Astrocyte (in vitro differentiated cells and primary cell): ENCODE measurements around the gene MMP7.

Experiments used
- CTCF ChIP-seq: IDR thresholded peaks from 2 replicates; pipeline ENCODE4 v1.5.1; 2011; ENCODE audit warnings: low read depth, mild to moderate bottlenecking, inconsistent platforms, low read length, moderate library complexity; ENCODE audit not compliant: insufficient read depth
- EZH2 ChIP-seq: IDR thresholded peaks from 2 replicates; pipeline ENCODE4 v1.6.1; 2012; ENCODE audit warnings: mild to moderate bottlenecking, low read length, inconsistent platforms; ENCODE audit not compliant: insufficient read depth

GRCh38 chr11:102530558-102530957 lies at the start of gene MMP7:
- no peak for TF ChIP-seq CTCF
- no peak for TF ChIP-seq EZH2
